ENCODE data around the gene KIAA1755.

The KIAA1755 gene

GRCh38 chr20:38171675-38172043 lies 88.9 kb downstream of the KIAA1755 start:
- Mint-ChIP-seq H3K27me3 (no peaks in the 10 kb centered on the region), H3K36me3 (no peaks in the 10 kb centered on the region), H3K4me1 (ENCODE audit: low read depth) (peaks cover 2% of the 10 kb centered on the region), H3K4me3 (no peak overlapping the region), H3K9me3 (ENCODE audit: low read depth) (no peaks in the 10 kb centered on the region), H3K27ac (no peak overlapping the region)

DNA sequence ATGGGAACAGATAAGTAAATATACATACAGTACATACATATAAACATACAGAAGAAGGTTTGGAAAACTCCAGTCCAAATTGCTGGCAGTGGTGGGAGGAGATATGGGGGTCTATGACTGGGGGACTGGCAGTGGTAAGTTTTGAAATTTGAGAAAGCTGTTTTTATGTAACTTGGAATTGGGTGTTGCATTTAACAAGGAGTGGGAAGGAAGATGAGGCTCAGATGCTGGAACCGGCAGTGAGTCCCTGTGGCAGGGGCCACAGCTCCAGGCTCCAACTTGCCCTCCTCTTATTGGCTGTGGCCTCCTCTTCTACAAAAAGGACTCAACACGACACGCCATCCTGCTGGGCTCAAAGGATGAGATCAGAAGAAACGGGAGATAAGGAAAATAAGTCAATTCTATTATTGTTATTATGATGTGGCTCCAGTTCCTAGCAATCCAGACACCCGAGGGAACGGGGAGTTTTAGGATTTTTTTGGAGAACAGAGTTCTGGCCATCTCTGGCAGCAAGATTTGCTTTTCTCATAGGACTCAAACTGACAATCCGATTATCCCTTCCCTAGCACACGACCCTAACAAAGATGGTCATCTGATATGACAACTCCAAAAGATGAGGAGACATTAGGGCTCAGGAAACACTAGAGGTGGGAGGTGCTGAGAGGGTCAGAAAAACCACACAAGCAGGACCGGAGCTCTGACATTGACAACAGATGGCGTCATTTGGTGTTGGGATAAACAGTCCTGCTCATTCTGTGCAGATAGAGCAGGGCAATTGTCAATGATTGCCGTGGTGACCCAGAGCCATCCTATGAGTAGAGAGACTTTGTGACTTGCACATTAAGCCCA lies 89.5 kb downstream of the KIAA1755 start:
- no peak overlapping the region for H3K27ac Mint-ChIP-seq
- peaks cover 2% of the 10 kb centered on the region for H3K4me1 Mint-ChIP-seq (ENCODE audit: low read depth)
- H3K27me3 Mint-ChIP-seq = peaks cover 2% of the 10 kb centered on the region
- H3K36me3 Mint-ChIP-seq = no peaks in the 10 kb centered on the region
- no peak overlapping the region for H3K4me3 Mint-ChIP-seq
- no peaks in the 10 kb centered on the region for H3K9me3 Mint-ChIP-seq (ENCODE audit: low read depth)

GRCh38 chr20:38170219-38170825 lies 90.2 kb downstream of the KIAA1755 start:
- peaks cover 3% of the 10 kb centered on the region for H3K4me1 Mint-ChIP-seq (ENCODE audit: low read depth)
- H3K27me3 Mint-ChIP-seq = peaks cover 9% of the 10 kb centered on the region
- no peaks in the 10 kb centered on the region for H3K9me3 Mint-ChIP-seq (ENCODE audit: low read depth)
- no peak overlapping the region for H3K27ac Mint-ChIP-seq
- no peaks in the 10 kb centered on the region for H3K36me3 Mint-ChIP-seq
- no peak overlapping the region for H3K4me3 Mint-ChIP-seq

DNA sequence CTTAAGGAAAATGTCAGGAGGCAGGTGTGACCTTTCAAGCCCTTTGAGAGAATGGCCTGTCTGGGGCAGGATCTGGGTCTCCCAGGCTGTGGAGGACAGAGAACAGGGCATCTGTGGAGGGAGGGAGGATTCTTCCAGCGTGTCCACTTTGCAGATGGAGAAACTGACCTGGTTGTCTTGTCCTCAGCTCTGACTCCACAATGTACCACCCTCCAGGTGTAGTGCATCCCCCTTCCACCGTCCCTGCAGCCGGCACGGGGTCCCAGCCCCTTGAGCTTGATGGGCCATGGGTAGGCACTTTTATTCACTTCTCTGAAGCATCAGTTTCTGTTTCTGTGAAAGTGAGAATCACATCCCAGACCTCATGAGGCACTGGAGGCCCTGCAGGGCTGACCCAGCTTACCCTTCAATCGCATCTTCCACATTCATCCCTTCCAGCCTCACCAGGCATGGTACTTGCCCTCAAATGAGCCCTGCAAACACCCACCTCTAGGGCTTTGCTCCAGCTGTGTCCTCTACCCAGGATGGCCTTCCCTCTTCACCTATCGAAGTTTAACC lies 90.8 kb downstream of the KIAA1755 start:
- H3K27me3 Mint-ChIP-seq = peaks cover 10% of the 10 kb centered on the region
- H3K27ac Mint-ChIP-seq = no peak overlapping the region
- H3K4me3 Mint-ChIP-seq = no peak overlapping the region
- H3K4me1 Mint-ChIP-seq (ENCODE audit: low read depth) = peaks cover 3% of the 10 kb centered on the region
- no peaks in the 10 kb centered on the region for H3K9me3 Mint-ChIP-seq (ENCODE audit: low read depth)
- H3K36me3 Mint-ChIP-seq = no peaks in the 10 kb centered on the region

DNA sequence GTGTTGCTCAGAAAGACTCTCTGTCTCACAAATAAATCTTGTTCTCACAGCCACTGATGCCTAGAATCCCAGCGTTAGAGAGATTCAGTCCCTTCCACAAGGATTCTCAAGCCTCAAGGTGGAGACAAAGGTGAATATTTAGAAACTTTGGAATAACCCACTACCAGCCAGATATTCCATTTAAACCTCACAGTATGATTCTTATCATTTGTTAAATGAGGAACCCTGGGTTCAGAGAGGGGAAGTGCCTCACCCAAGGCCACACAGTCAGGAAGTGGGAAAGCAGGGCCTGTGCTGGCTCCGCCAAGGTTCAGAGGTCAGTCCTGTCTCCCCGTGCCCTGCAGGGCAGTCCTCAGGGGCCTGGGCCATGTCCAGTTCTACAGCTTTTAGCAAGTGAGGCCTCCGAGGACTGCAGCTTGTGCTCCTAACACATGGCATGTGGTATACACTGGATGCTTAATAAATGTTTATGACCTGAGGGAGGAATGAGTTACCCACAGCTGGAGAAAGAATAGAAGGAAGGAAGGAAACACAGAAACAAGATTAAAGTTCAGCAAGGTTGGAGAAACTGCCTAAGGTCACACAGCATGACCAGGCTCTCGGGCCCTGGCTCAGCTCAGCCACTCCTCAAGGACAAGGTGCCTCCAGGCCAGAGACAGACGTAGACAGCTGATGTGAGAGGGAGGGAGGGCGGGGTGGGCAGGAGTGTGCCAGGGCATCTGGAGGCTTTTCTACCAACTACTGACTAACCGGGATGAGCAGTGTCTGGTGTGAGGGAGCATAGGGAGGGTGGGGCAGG lies 91.5 kb downstream of the KIAA1755 start:
- Mint-ChIP-seq H3K9me3 (ENCODE audit: low read depth) (no peaks in the 10 kb centered on the region), H3K4me3 (no peak overlapping the region), H3K4me1 (ENCODE audit: low read depth) (peaks cover 3% of the 10 kb centered on the region), H3K27ac (no peak overlapping the region), H3K27me3 (peaks cover 10% of the 10 kb centered on the region), H3K36me3 (no peaks in the 10 kb centered on the region)

GRCh38 chr20:38167851-38168760 lies 92.4 kb downstream of the KIAA1755 start:
- no peak overlapping the region for H3K27ac Mint-ChIP-seq
- peaks cover 14% of the 10 kb centered on the region for H3K27me3 Mint-ChIP-seq
- no peaks in the 10 kb centered on the region for H3K36me3 Mint-ChIP-seq
- no peaks in the 10 kb centered on the region for H3K9me3 Mint-ChIP-seq (ENCODE audit: low read depth)
- peaks cover 3% of the 10 kb centered on the region for H3K4me1 Mint-ChIP-seq (ENCODE audit: low read depth)
- no peak overlapping the region for H3K4me3 Mint-ChIP-seq

DNA sequence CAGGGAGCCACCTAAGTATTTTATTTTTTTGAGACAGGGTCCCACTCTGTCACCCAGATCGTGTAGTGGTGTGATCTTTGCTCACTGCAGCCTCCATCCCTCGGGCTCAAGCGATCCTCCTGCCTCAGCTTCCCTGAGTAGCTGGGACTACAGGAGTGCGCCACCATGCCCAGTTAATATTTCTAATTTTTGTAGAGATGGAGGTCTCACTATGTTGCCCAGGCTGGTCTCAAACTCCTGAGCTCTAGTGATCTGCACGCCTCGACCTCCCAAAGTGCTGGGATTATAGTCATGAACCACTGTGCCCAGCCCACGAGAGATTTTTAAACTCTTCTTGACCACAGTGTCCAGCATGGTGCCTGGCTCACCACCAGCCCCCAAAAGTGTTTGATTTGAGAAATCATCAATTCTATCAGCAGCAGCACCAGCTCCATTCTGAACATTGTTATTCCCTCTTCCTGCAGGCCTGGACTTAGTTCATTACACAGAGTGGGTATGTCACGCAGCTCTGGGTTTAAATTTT lies 93.1 kb downstream of the KIAA1755 start:
- Mint-ChIP-seq H3K9me3 (ENCODE audit: low read depth) (no peaks in the 10 kb centered on the region), H3K4me3 (no peak overlapping the region), H3K36me3 (no peaks in the 10 kb centered on the region), H3K27me3 (peaks cover 19% of the 10 kb centered on the region), H3K27ac (no peak overlapping the region), H3K4me1 (ENCODE audit: low read depth) (peaks cover 3% of the 10 kb centered on the region)

GRCh38 chr20:38166703-38167233 lies 93.8 kb downstream of the KIAA1755 start:
- Mint-ChIP-seq H3K36me3 (no peaks in the 10 kb centered on the region), H3K4me1 (ENCODE audit: low read depth) (peaks cover 3% of the 10 kb centered on the region), H3K27ac (no peak overlapping the region), H3K4me3 (no peak overlapping the region), H3K9me3 (ENCODE audit: low read depth) (no peaks in the 10 kb centered on the region), H3K27me3 (peaks cover 19% of the 10 kb centered on the region)

DNA sequence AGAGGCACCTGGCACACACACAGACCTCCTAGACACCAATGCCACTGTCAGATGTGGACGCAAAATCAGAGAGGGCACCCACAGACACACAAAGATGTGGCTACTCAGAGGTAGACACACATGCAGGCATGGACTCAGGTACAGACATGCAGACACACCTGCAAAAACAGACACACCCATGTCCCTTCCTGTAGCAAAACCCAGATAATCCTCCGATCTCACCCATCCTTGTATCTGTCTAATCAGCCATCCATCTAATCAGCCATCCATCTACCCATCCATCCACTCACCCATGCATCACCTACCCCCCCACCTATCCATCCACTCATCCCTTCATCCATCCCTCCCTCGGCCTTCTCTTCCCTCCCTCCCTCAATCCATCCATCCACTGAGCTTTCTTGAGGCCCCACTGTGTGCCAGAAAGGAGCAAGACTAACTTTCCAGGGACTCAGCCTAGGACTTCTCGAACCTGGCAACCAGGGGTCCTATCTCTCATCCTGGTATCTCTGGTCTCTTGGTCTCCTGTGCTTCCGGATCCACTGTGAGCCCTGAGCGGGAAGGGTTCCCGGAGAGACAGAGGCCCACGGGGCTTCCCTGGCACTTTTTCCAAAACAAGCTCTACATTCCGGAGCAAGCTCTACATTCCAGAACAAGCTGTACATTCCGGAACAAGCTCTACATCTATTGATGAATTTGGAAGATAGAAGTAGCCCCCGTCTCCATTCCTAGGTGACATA lies 94.4 kb downstream of the KIAA1755 start:
- Mint-ChIP-seq H3K27ac (no peak overlapping the region), H3K36me3 (no peaks in the 10 kb centered on the region), H3K4me3 (no peak overlapping the region), H3K4me1 (ENCODE audit: low read depth) (peaks cover 3% of the 10 kb centered on the region), H3K9me3 (ENCODE audit: low read depth) (no peaks in the 10 kb centered on the region), H3K27me3 (peaks cover 19% of the 10 kb centered on the region)

DNA sequence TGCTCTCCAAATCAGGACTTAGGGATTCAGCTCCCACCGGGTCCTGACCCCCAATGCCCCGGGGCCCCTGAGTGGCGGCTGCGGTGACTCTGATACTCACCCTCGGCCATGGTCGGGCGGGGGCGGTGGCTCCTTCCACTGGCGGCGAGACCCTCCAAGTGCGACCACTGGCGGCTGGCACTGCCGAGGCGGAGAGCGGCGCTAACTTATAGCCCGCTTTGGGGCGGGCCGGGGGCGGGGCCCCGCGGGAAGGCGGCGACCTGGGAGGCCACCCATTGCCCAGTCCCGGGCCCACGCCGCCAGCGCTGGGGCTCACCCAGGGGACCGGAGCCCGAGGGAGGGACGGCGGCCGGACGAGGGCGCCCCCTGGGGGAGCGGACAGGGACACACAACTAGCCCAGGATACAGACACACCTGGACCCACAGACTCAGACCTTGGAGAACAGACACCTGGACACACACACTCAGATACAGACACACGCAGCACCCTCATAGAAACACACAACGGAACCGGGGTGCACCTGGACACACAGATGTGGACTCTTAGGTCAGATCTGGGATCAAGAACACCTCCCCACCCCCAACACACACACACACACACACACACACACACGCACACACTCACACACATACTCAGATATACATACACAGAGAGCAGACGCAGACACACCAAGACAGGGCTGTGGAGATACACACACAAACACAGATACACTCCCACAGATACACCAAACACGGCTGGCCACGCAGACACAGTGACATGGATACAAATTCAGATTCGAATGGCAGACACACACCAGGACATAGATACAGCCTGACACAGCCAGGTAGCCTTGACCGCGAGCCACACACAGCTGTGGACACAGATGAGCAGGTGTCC lies 95.2 kb downstream of the KIAA1755 start, which contains the start of gene TGM2:
TSS of gene TGM2 (minus strand) at position 182 of the 877 bp plus-strand sequence. CDS start at position 110, 72 bp downstream.
- H3K27ac Mint-ChIP-seq = no peak within 1 kb of the TSS
- H3K4me3 Mint-ChIP-seq = no peak within 1 kb of the TSS
- H3K27me3 Mint-ChIP-seq = peaks cover 19% of the 10 kb centered on the region
- H3K9me3 Mint-ChIP-seq (ENCODE audit: low read depth) = no peaks in the 10 kb centered on the region
- no peaks in the 10 kb centered on the region for H3K36me3 Mint-ChIP-seq
- peaks cover 3% of the 10 kb centered on the region for H3K4me1 Mint-ChIP-seq (ENCODE audit: low read depth)

DNA sequence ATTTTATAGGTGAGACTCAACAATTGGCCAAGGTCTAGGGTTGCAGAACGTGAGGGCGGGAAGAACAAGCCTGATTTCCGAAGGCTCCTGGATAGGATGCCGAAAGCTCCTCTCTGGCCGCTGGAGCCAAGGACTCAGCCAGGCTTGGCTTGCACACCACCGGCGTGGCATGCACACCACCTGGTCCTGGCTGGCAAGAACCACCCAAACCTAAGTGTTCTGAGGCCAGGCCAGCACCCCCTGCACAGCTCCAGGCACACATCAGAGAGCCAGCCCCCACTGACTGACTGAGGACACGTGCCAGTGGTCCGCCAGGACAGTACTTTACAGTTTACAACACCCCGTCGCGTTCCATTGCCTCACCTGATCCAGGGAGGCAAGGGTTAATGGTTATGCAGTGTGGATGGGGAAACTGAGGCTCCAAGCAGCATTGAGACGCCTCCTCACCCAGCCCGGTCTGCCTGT lies 95.9 kb downstream of the KIAA1755 start:
- Mint-ChIP-seq H3K36me3 (no peaks in the 10 kb centered on the region), H3K4me1 (ENCODE audit: low read depth) (peaks cover 3% of the 10 kb centered on the region), H3K27ac (no peak overlapping the region), H3K9me3 (ENCODE audit: low read depth) (no peaks in the 10 kb centered on the region), H3K27me3 (peaks cover 19% of the 10 kb centered on the region), H3K4me3 (no peak overlapping the region)

DNA sequence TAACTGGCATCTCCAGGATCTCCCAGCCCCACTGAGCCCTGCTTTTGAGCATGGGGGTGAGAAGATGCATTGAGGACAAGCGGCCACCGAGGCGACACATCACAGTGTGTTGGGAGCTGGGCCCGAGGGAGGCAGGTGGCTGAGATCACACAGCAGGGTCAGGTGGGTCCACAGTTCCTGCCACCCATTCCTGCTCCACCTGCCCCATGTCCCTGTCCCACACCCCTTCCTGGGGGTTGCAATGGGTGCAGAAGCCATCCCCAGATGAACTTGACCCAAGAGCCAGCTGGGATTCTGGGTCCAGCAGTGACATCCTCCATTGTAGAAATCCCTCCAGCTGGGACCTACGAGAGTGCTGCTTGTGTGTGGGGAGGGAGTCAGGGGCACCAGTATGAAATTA lies 96.5 kb downstream of the KIAA1755 start:
- no peaks in the 10 kb centered on the region for H3K9me3 Mint-ChIP-seq (ENCODE audit: low read depth)
- H3K27me3 Mint-ChIP-seq = peaks cover 19% of the 10 kb centered on the region
- H3K4me1 Mint-ChIP-seq (ENCODE audit: low read depth) = peaks cover 3% of the 10 kb centered on the region
- no peak overlapping the region for H3K4me3 Mint-ChIP-seq
- no peak overlapping the region for H3K27ac Mint-ChIP-seq
- no peaks in the 10 kb centered on the region for H3K36me3 Mint-ChIP-seq
